ENCODE data around the gene INPP5A. TPM values are rescaled to one million over a fixed set of nuclear protein-coding genes. Genes with fewer than 3 reads are reported as not detected.
"Not testable (repeated sequence)": the region's sequence is repeated elsewhere in the genome, so short reads cannot be mapped to it uniquely, and the experiment has no call there.

Gene INPP5A
- total RNA-seq, 1 donor from 2014 or later: 105 TPM

DNA sequence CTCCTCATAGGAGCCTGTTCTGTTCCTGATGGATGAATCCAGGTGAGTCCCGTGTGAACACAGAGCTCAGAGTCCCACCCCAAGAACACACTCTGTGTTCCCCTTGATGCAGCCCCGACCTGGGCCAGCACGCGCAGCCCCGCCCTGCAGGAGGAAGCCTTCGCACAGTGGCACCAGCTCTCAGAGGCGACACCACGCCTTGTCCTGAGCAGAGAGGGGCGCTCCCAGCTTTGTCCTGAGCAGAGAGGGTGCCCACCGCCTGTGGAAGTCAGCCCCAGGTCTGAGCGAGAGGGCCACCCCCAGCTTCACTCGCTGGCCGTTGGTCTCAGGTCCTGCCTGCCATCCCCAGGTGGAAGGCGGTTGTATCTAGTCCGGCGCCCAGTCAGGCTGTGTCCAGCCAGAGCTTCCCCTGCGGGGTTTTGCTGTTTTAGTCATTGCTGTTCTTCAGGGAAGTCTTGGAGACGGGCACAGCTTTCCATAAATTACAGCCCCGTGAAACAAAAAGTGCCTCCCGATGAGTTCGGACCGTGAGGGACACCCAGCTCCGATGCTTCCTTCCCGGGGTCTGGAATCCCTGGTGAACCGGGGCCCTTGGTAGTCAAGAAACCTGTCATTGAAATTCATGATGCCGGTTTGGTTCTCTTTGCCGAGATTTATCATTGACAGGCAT is 204.7 kb downstream of the INPP5A start:
- no peaks in the 10 kb centered on the region for H3K27me3 ChIP-seq (ENCODE audit: low read depth)
- H3K27ac ChIP-seq (replicated peaks): no peak overlapping the region
- no peaks in the 10 kb centered on the region for H3K36me3 ChIP-seq
- H3K9me3 ChIP-seq (replicated peaks): no peaks in the 10 kb centered on the region
- DNase-seq: no peak
- TF ChIP-seq, protein P1, sequence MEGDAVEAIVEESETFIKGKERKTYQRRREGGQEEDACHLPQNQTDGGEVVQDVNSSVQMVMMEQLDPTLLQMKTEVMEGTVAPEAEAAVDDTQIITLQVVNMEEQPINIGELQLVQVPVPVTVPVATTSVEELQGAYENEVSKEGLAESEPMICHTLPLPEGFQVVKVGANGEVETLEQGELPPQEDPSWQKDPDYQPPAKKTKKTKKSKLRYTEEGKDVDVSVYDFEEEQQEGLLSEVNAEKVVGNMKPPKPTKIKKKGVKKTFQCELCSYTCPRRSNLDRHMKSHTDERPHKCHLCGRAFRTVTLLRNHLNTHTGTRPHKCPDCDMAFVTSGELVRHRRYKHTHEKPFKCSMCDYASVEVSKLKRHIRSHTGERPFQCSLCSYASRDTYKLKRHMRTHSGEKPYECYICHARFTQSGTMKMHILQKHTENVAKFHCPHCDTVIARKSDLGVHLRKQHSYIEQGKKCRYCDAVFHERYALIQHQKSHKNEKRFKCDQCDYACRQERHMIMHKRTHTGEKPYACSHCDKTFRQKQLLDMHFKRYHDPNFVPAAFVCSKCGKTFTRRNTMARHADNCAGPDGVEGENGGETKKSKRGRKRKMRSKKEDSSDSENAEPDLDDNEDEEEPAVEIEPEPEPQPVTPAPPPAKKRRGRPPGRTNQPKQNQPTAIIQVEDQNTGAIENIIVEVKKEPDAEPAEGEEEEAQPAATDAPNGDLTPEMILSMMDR (IDR thresholded peaks at IDR 0.05; ENCODE audit: borderline replicate concordance): no peak
- no peak overlapping the region for H3K4me3 ChIP-seq
- H3K4me1 ChIP-seq: peaks cover 14% of the 10 kb centered on the region
- intact Hi-C loops (cut with micrococcal nuclease): no loop called here

DNA sequence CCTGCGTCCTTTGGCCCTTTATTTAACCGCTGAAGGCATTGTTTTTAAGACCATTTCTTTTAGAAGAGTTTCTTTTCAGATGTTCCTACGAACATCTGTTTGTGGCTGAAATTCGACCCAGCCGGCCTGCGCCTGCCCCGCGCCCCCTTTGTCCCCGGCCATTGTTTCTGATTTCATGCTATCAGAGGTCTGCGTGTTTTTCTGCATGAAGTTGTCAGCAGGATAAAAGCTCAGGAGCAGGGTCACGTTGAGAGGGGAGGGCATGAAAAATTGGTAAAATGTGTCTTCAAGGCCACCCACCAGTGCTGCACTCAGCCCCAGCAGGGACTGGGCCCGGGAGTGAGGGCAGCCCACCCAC is 205.2 kb downstream of the INPP5A start:
- Histone ChIP-seq H3K9me3 (replicated peaks) (no peaks in the 10 kb centered on the region), H3K27ac (replicated peaks) (no peak overlapping the region), H3K36me3 (no peaks in the 10 kb centered on the region), H3K4me1 (peaks cover 12% of the 10 kb centered on the region), H3K27me3 (ENCODE audit: low read depth) (no peaks in the 10 kb centered on the region), H3K4me3 (no peak overlapping the region)
- TF ChIP-seq, protein P1 (IDR thresholded peaks at IDR 0.05; ENCODE audit: borderline replicate concordance): no peak
- no peak for DNase-seq
- intact Hi-C loops (cut with micrococcal nuclease): no loop called here

DNA sequence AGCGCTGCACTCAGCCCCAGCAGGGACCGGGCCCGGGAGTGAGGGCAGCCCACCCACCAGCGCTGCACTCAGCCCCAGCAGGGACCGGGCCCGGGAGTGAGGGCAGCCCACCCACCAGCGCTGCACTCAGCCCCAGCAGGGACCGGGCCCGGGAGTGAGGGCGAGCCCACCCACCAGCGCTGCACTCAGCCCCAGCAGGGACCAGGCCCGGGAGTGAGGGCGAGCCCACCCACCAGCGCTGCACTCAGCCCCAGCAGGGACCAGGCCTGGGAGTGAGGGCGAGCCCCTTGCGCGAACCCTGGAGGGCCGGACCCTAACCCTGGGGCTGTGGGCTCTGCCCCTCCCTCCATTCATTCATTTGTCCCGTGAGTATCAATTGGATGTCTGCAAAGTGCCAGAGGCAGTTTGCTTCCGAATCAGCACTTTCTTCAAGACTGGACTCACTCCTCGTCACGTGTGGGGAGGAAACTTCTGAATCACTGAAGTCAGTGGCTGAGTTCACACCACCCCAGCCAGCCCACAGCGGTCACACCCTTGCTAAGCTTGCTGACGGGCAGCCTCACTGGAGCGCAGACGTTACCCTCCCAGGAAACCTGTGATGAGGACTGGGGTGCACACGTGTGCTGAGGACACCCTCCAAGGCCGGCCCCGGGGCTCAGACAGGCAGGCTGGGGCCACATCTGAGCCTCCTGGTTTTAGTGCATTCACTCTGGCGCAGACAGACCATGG is 205.8 kb downstream of the INPP5A start:
- H3K27me3 ChIP-seq (ENCODE audit: low read depth); H3K36me3 ChIP-seq; intact Hi-C loops (cut with micrococcal nuclease); H3K4me3 ChIP-seq; H3K4me1 ChIP-seq; H3K9me3 ChIP-seq (replicated peaks); H3K27ac ChIP-seq (replicated peaks); DNase-seq: not testable (repeated sequence)

DNA sequence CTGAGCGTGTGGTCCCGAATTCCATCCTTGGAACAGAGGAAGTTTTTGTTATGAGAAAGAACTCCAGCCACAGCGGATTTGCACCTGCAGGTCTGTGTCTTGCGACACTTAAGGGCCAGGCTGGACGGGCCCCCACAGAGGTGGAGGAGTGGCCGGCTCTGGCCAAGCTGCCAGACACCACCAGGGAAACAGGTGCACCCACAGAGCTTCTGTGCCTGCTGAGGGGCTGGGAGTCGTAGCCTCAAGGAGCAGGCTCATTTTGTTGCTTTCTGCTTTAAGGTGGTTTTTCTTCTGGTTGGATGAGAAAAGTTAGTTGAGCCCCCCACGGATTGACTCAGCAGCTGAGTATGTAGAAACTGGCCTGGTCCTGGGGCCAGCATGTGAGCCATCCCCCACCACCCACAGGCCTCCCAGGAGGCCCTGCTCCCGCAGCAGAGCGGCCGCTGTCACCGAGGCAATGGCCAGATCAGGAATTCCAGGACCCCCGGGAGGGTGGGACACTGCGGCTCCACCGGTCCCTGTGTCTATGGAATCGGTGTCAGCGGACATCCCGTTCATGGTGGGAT is 206.4 kb downstream of the INPP5A start:
- intact Hi-C loops (cut with micrococcal nuclease): no loop called here
- no peak overlapping the region for H3K27ac ChIP-seq (replicated peaks)
- H3K9me3 ChIP-seq (replicated peaks): no peaks in the 10 kb centered on the region
- no peaks in the 10 kb centered on the region for H3K27me3 ChIP-seq (ENCODE audit: low read depth)
- H3K4me3 ChIP-seq: no peak overlapping the region
- no peaks in the 10 kb centered on the region for H3K4me1 ChIP-seq
- H3K36me3 ChIP-seq: no peaks in the 10 kb centered on the region
- DNase-seq: no peak
- TF ChIP-seq, protein P1 (IDR thresholded peaks at IDR 0.05; ENCODE audit: borderline replicate concordance): no peak

DNA sequence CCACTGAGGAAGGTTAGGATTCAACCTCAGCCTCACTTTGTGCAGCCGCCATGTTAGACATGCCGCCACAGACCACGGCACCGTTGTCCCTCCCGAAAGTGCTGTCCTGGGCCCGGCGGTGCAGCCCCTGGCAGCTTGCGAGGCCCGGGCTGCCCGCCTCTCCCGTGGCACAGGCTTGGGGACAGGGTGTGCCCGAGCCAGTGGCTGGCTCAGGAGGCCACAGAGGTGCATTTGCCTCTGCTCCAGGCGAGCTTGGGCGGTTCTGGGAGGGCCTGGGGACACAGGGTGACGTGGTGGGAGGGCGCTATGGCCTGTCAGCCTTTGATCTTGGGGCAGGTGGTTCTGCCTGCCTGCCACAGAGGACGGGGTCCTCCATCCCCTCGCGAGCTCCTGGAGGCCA is 207.3 kb downstream of the INPP5A start:
- Histone ChIP-seq H3K9me3 (replicated peaks) (no peaks in the 10 kb centered on the region), H3K36me3 (peaks cover 5% of the 10 kb centered on the region), H3K4me3 (no peak overlapping the region), H3K27ac (replicated peaks) (no peak overlapping the region), H3K4me1 (no peaks in the 10 kb centered on the region), H3K27me3 (ENCODE audit: low read depth) (no peaks in the 10 kb centered on the region)
- DNase-seq: no peak
- TF ChIP-seq, protein P1 (IDR thresholded peaks at IDR 0.05; ENCODE audit: borderline replicate concordance): no peak
- intact Hi-C loops (cut with micrococcal nuclease): no loop called here

DNA sequence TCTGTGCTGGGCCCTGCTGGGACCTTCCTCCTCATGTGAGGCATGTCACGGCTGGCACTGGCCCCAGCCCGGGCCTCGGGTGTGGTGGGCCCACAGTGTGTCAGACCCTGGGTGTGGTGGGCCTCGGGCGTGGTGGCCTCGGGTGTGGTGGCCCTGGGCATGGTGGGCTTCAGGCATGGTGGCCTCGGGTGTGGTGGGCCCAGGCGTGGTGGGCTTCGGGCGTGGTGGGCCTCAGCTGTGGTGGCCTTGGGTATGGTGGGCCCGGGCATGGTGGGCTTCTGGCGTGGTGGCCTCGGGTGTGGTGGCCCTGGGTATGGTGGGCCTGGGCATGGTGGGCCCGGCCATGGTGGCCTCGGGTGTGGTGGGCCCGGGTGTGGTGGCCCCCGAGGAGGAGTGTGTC is 207.9 kb downstream of the INPP5A start:
- TF ChIP-seq, protein P1 (IDR thresholded peaks at IDR 0.05; ENCODE audit: borderline replicate concordance): no peak
- Histone ChIP-seq H3K4me1 (no peaks in the 10 kb centered on the region), H3K4me3 (no peak overlapping the region), H3K36me3 (peaks cover 12% of the 10 kb centered on the region), H3K9me3 (replicated peaks) (no peaks in the 10 kb centered on the region), H3K27ac (replicated peaks) (no peak overlapping the region), H3K27me3 (ENCODE audit: low read depth) (no peaks in the 10 kb centered on the region)
- intact Hi-C loops (cut with micrococcal nuclease): no loop called here
- DNase-seq: no peak

All from left ventricle myocardium inferior (tissue), 1 donor.